ENCODE results near the gene TMEM167B. TPM values are rescaled to one million over a fixed set of nuclear protein-coding genes. Genes with fewer than 3 reads are reported as not detected.

Gene TMEM167B
- polyA plus RNA-seq, 1 of the 3 experiments (the other 2 are of a cell fraction) = 12.7 TPM

GRCh38 chr1:109096120-109096519, 5.6 kb downstream of the TMEM167B start:
- H3K4me2 ChIP-seq = no peak overlapping the region
- no peaks in the 10 kb centered on the region for H3K9me2 ChIP-seq
- ChIA-PET CTCF (interaction anchor here (1.3 kb wide), 1 partner anchor 16 kb away, joined by 4 read pairs; a partner anchor contains a TSS), POLR2A (no interaction called here)
- peaks cover 4 to 5% of the 10 kb centered on the region in 2 experiments; a peak in 1 of 4 replicates for H3K4me1 ChIP-seq (ENCODE audit: control insufficient read depth in 1 of 2, insufficient read depth in 2 of 2, low read depth in 1 of 2, low read length in 1 of 2)
- TF ChIP-seq SMC3 (IDR thresholded peaks at IDR 0.05; ENCODE audit: low read depth, low read length) (no peak), FOSL2 (IDR thresholded peaks at IDR 0.05; ENCODE audit: borderline replicate concordance, low read depth) (no peak), JUND (IDR thresholded peaks at IDR 0.05) (no peak), FOXJ3 (CRISPR knock-in tag; IDR thresholded peaks at IDR 0.05) (no peak), NRF1 (IDR thresholded peaks at IDR 0.05; ENCODE audit: low read depth, low read length) (no peak), RAD21 (IDR thresholded peaks at IDR 0.05; ENCODE audit: low read length) (no peak), PBX3 (IDR thresholded peaks at IDR 0.05) (no peak), SIN3A (IDR thresholded peaks at IDR 0.05; ENCODE audit: borderline replicate concordance, low read depth, low read length) (no peak), EP300 (IDR thresholded peaks at IDR 0.05; ENCODE audit: borderline replicate concordance in 1 of 2, low read depth in 1 of 2, low read length in 1 of 2) (no peak), CTCF (IDR thresholded peaks at IDR 0.05) (no peak), NFIC (IDR thresholded peaks at IDR 0.05; ENCODE audit: borderline replicate concordance) (no peak), GATA2 (CRISPR knock-in tag; IDR thresholded peaks at IDR 0.05) (no peak), CHD2 (IDR thresholded peaks at IDR 0.05; ENCODE audit: low read length, partially characterized antibody) (no peak)
- H3K27ac ChIP-seq (ENCODE audit: low read depth in 2 of 2, low read length in 1 of 2) = no peak overlapping the region
- no peak overlapping the region for H2AFZ ChIP-seq (ENCODE audit: low read depth)
- WGBS (ENCODE audit: low lambda C conversion rate) = 67% methylated on average over 1 of the region's 1 CpG
- no peak for DNase-seq
- no peaks in the 10 kb centered on the region for H3K9me3 ChIP-seq
- peaks cover 18 to 25% of the 10 kb centered on the region in 2 experiments for H3K36me3 ChIP-seq (replicated peaks in 1 of 2; ENCODE audit: control insufficient read depth in 1 of 2, insufficient read depth in 2 of 2, low read length in 1 of 2)
- H3F3A ChIP-seq (replicated peaks; ENCODE audit: insufficient read depth) = peaks cover 17% of the 10 kb centered on the region
- H3K4me3 ChIP-seq (ENCODE audit: low read depth in 2 of 2, low read length in 1 of 2) = no peak overlapping the region
- H3K9ac ChIP-seq = no peak overlapping the region
- no peaks in the 10 kb centered on the region for H3K27me3 ChIP-seq (ENCODE audit: insufficient read depth)
- H4K20me1 ChIP-seq (ENCODE audit: insufficient read depth) = no peaks in the 10 kb centered on the region; the same call in 1 of the 2 replicates
- peaks cover 57% of the 10 kb centered on the region for H3K79me2 ChIP-seq (ENCODE audit: insufficient read depth)

GRCh38 chr1:109099938-109100773, 9.6 kb downstream of the TMEM167B start:
- H2AFZ ChIP-seq (ENCODE audit: low read depth) = peak overlapping the region; percentile 80
- no peaks in the 10 kb centered on the region for H3K9me3 ChIP-seq
- peak overlapping the region; percentile 71 to 81 for H3K4me3 ChIP-seq (ENCODE audit: low read depth in 2 of 2, low read length in 1 of 2)
- no peaks in the 10 kb centered on the region for H3K27me3 ChIP-seq (ENCODE audit: insufficient read depth)
- peak overlapping the region; percentile 86 to 92 for H3K27ac ChIP-seq (ENCODE audit: low read depth in 2 of 2, low read length in 1 of 2)
- CTCF ChIA-PET = interaction anchor here (0.6 to 7.6 kb wide), 28 partner anchors 8 to 408 kb away, joined by 3 to 75 read pairs (median 4); partner anchors contain the start of genes CELSR2, ELAPOR1, PRPF38B and SORT1
- peaks cover 13 to 16% of the 10 kb centered on the region in 2 experiments for H3K36me3 ChIP-seq (replicated peaks in 1 of 2; ENCODE audit: control insufficient read depth in 1 of 2, insufficient read depth in 2 of 2, low read length in 1 of 2)
- H3K9me2 ChIP-seq = no peaks in the 10 kb centered on the region
- peaks cover 39% of the 10 kb centered on the region for H3K79me2 ChIP-seq (ENCODE audit: insufficient read depth)
- peak; percentile 96 for DNase-seq
- 1% methylated on average over 31 of the region's 77 CpGs for WGBS (ENCODE audit: low lambda C conversion rate)
- POLR2A ChIA-PET = interaction anchor here (0.6 to 2.3 kb wide), 27 partner anchors 8 to 540 kb away, joined by 3 to 29 read pairs (median 5); partner anchors contain the start of genes CELSR2, EEIG2, ELAPOR1 and GPSM2
- peaks cover 17% of the 10 kb centered on the region for H3F3A ChIP-seq (replicated peaks; ENCODE audit: insufficient read depth)
- peak overlapping the region; percentile 90 for H3K4me2 ChIP-seq
- H4K20me1 ChIP-seq (ENCODE audit: insufficient read depth) = no peaks in the 10 kb centered on the region
- H3K4me1 ChIP-seq (ENCODE audit: control insufficient read depth in 1 of 2, insufficient read depth in 2 of 2, low read depth in 1 of 2, low read length in 1 of 2) = no peaks in the 10 kb centered on the region; a peak in 1 of 4 replicates
- H3K9ac ChIP-seq = peak overlapping the region; percentile 95
- no peak for TF ChIP-seq FOXM1 (IDR thresholded peaks at IDR 0.05; ENCODE audit: low read depth)
- TF ChIP-seq TEAD4 (IDR thresholded peaks at IDR 0.05; ENCODE audit: borderline replicate concordance, insufficient read depth) = no peak
- peak; percentile 58 for TF ChIP-seq RAD21 (IDR thresholded peaks at IDR 0.05; ENCODE audit: low read length)
- peak; percentile 63 for TF ChIP-seq SMC3 (IDR thresholded peaks at IDR 0.05; ENCODE audit: low read depth, low read length)
- no peak for TF ChIP-seq FOSL2 (IDR thresholded peaks at IDR 0.05; ENCODE audit: borderline replicate concordance, low read depth)
- no peak for TF ChIP-seq EZH2phosphoT487 (IDR thresholded peaks at IDR 0.05; ENCODE audit: borderline replicate concordance, low read depth)
- TF ChIP-seq USF2 (IDR thresholded peaks at IDR 0.05; ENCODE audit: borderline replicate concordance, low read depth, low read length) = no peak
- peak; percentile 53; the same call in 1 of the 2 replicates for TF ChIP-seq ZBTB33 (IDR thresholded peaks at IDR 0.05; ENCODE audit: borderline replicate concordance, low read depth)
- TF ChIP-seq ELF1 (IDR thresholded peaks at IDR 0.05) = peak; percentile 91
- TF ChIP-seq YY1 (IDR thresholded peaks at IDR 0.05; ENCODE audit: low read depth) = no peak
- TF ChIP-seq EP300 (IDR thresholded peaks at IDR 0.05; ENCODE audit: borderline replicate concordance in 1 of 2, low read depth in 1 of 2, low read length in 1 of 2) = peak; percentile 3 to 64; a peak in 3 of 4 replicates

All from SK-N-SH (cell line).